Dedifferentiated amniotic fluid mesenchymal stem cell (primary cell): ENCODE measurements around the gene LMOD2.

Source experiments
- DNase-seq: peaks from one replicate; pipeline ENCODE4 v3.0.0-alpha.2; 2016; ENCODE audit errors: extremely low spot score

The LMOD2 gene

GRCh38 chr7:123673137-123673732, 17.6 kb downstream of the LMOD2 start:
- no peak for DNase-seq

DNA sequence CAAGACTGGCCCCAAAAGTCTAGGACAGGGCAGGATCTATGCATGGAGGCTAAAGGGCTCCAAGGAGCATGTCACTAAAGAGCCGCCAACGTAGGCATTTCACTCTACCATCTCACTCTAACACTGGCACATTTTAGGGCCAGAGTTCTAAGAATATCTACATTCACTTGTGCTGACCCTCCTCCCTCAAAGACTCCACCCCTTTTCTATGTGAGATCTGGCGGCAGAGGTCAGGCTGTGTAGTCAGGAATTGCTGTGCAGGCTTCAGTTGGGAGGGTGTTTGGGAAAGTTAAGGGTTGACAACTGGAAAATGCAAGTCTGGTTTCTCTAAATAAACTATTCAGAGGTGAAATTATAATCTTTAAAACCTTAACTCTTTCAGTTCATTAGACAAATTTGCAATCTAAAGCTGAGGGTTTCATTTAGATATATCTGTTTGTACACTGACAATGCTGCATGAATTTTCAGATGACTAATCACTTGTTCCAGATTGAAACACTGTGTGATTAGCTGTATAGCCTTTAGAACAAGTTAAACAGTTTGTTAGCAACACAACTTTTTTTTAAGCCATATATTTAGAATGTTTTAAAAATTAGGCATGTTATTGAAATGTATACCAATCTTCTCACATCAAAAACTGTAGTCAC, 18.2 kb downstream of the LMOD2 start:
- no peak for DNase-seq

DNA sequence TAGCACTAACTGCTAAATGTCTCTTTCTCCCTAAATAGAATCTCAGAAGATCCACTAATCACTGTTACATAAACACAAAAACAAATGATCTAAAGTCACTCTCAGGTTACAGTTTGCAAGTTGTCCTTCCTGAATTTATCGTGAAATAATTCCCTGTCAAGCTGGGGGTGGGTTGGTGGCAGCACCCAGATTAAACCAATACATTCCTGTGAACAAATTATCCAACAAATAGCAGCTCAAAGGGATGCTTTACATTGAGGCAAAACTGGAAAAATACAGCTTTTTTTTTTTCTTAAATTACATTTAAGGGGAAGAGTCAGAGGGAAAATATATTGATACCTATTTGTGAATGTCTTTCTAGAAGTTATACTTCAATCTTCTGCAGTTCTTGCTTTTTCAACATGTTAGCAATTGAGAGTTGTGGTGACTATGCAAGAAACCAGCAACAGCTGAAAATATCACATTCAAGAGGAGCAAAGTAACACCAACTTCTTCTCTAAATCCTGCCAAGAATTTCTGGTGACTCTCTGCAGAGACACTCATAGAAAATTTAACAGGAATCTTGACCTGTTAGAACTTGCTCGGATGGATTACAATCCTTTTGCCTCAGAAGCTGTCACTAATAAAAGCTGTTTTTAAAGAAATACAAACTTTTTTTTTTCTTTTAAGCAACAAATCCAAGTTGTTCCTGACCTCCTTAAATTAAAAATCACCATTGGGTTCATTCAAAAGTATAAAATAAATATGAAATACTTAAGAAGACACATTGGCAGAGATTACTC, 18.9 kb downstream of the LMOD2 start:
- DNase-seq = peak; percentile 28

DNA sequence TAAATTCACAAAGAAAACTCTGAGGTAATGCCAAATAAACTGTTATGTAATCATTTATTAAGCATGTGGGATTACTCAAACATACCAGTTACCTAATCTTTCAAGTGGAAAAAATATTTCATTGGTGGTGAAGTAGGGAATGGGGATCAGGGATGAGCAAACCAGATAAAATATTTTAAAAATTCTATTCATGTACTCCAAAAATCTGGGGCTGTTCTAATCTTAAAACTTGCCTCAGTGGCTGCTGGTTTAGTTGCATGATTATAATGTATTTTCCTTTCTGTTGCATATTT, 19.5 kb downstream of the LMOD2 start:
- no peak for DNase-seq

DNA sequence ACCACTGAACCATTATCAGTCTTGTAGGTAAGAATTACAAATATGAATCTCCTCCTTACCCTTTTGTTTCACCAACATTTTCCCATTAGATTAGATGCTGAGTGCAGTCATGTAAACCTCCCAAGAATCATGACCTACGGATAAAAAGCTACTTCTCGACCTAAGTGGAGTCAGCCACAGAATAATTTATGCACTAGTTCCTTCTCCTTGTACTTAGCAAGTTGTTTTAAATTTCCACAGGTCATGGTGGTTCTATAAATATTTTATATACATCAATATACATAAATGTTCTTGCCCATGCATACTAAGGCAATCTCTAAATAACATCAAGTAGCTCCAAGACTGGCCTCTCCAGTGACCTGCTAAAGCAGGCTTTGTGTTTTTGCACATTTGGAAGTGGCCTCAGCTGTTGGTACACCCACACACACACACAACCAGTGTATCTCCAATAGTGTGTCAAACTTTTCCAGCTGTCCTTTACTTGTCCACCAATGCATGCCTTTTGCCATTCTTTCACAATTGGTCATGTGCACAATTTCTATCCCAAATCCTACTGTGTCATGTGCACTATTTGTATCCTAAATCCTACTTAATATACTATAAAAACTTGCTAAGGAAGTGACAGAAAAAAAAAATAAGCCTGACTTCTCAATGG, 21.5 kb downstream of the LMOD2 start:
- DNase-seq = no peak

DNA sequence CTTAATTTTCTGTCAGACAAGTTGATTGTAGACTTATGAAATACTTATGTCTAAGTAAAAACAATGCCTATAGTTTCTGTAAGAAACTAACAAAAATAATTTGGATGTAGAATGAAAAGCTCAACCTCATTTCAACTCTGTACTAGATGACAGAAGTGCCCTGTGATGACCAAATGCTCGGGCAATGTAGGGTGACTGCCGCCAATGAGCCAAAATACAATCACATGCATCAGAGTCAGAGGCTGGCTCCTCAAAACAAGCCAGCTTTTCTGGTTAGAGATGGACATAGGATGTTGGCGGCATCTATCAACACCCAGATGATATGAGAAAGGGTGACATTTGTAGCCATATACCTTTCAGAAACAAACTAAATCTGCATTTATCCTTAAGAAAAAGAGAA, 23.9 kb downstream of the LMOD2 start:
- no peak for DNase-seq

DNA sequence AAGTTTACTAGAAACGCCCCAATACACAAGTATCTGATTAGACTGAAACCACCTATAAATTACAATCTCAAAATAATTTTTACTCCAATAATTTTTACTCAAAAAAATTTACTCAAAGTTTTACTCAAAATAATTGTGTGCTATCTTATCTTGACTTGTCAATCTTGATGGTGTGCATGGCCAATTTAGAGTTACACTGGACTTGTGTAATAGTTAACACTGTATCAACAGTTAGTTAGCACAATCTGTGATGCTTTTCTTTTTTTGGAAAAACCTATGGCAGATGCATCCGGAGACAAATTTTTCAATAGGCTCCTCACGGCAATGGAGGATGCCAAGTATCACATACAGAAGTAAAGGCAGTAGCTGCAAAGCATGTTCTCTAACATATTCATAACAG, 24.9 kb downstream of the LMOD2 start:
- DNase-seq = no peak

DNA sequence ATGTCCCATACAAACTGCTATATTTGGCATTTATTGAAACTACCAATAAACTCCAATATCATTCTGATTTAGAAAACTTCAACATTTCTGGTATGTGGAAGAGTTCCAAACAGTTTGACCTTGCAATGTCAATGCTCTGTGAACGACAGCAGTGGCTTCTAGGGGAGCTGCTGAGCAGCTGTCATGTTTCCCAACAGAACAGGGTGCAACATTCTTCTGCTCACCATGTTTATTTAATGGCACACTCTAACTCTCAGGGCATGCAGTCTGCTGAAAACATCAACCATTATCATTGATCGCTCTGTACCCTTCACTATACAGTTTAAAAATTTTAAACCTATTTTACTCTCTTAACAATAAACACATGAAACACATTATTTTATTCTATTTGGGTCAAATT, 25.9 kb downstream of the LMOD2 start:
- DNase-seq = no peak

- peak; percentile 88 for DNase-seq
These were observed 27.0 kb downstream of the LMOD2 start for GRCh38 chr7:123682690-123683089.

GRCh38 chr7:123687161-123687560, 31.5 kb downstream of the LMOD2 start:
- DNase-seq = no peak

DNA sequence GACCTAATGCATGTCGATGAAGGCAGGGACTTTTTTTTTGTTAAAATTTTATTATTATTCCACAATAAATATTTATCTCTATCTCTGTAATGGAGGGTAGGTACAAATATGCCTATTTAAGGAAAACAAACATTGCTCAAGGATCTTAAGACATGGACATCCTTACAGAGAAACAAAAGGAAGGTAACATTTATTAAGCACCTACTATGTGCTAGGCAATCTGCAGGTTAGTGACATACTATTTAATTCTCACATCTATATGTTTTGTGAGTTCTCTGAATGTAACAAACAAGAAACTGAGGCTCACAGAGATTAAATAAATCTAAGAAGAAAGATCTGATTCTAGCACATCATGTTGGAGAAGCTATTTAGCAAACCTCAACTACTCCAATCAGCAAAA, 32.1 kb downstream of the LMOD2 start:
- DNase-seq = no peak

- no peak for DNase-seq
These were observed 33.6 kb downstream of the LMOD2 start for GRCh38 chr7:123689250-123689649.

DNA sequence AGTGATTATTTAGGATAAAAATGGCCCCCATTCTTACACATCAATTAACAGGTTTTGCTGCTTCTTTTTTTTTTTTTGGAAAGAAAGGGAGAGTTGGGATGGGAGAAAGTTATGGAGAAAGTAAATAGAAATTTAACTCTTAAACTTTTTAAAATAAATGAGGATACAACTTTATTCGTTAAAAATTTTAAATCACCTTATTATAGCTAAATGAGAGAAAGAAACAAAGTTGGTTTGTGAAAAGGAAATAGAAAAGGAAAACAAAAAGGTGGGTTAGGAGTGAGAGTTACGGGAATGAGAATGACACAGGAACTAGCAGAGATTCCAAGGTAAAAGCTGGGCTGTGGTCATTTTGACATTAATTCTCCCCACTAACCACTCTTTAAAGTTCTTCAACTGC, 34.9 kb downstream of the LMOD2 start:
- no peak for DNase-seq

DNA sequence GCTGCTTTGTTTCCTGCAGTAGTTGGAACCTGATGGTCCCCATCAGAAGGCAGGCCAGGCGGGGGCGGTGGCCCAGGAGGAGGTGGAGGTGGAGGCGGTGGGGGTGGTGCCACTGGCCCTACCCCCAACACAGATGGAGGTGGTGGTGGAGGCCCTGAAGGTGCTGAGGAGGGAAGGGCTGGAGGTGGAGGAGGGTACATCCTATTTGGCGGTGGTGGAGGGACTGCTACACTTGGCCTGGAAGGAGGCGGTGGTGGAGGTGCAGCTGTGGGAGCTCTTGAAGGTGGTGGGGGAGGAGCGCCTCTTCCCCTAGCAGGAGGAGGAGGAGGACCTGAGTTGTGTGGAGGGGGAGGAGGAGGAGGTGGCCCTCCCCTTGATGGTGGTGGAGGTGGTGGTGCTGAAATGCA, 36.8 kb downstream of the LMOD2 start:
- DNase-seq = no peak

DNA sequence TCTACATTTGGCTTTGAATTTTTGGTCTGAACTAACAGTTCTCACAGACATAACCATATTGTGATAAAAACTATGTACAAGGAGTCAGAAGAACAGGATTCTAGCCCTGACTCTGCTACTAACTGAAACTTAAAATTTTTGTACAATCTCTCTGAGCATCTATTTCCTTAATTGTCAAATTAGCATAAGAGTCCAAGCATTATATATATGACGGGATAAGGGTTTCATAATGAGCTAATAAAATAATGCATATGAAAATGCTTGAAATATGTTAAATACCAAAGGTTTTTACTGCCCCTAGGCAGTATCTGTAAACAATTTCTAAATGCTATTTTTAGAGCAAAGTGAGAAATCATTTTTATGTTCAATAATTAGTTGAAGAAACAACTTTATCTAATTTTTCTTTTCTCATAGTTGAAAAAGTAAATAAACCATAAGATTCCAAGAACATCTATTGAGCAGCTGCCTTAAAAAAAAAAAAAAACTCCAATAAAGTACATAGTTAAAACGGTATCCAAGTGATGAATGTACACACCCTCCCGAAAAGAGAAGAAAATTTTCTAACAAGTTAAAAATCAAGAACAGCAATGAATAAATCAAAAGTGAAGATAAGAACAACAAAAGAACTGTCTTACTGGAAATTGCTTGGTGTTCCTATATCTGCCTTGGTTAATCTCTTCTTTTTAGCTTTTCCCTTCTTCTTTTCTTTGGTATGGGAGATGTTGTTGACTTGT, 40.4 kb downstream of the LMOD2 start:
- DNase-seq = no peak

GRCh38 chr7:123705211-123705901, 49.7 kb downstream of the LMOD2 start:
- DNase-seq = no peak

DNA sequence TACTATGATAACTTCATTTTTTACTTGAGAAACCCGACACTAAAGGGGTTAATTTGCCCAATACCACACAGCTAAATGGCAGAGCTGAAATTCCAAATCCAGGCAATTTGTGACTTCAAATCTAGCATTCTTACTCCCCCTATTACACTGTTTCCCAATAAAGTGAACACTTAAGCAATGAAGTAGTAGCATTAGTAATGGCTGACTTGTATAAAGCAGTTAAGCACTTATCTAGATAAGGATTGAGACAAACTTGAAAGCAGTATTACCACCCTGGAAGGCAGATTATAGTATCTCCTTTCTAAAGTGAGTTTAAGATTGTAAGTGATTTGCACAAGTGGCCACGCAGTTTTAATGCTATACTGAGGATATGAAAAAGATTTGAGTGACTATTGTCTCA, 53.9 kb downstream of the LMOD2 start:
- no peak for DNase-seq

- no peak for DNase-seq
These were observed 55.0 kb downstream of the LMOD2 start for GRCh38 chr7:123710683-123711082.

- DNase-seq = no peak
These were observed 56.2 kb downstream of the LMOD2 start for GRCh38 chr7:123711832-123712293.

DNA sequence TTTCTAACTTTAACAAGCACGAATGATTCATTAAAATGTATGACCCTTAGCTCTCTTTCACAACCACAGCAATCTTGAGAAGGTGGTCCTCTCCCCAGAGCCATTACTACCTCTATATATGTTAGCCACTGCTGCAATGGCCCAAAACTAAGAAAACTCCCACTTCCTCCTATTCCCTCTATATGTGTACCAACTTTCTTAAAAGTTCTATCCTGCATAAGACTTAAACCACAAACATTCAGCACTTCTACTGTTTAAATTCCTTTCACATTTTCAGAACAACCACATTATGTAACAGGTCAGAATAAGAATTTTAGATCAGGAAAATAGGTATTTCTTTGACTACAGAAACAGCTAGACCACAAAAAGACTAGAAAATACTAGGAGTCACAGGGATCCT, 57.0 kb downstream of the LMOD2 start:
- DNase-seq = peak; percentile 26
